LNCaP clone FGC (cell line): ENCODE measurements around the gene ROBO3.

Experiments used
- DNase-seq: peaks from one replicate; pipeline ENCODE4 v3.0.0-alpha.2; 2011; ENCODE audit warnings: low read depth
- H3K4me3 ChIP-seq: 2 replicates; pipeline ENCODE4 v1.5.1; 2011; ENCODE audit warnings: mild to moderate bottlenecking, low read depth, low read length, control low read depth
- CTCF ChIP-seq: IDR thresholded peaks from 2 replicates; pipeline ENCODE4 v1.5.1; 2012; ENCODE audit warnings: mild to moderate bottlenecking; ENCODE audit not compliant: control insufficient read depth, insufficient read depth; ENCODE audit errors: extremely low read depth

Gene ROBO3

GRCh38 chr11:124869856-124870387 is 4.7 kb downstream of the ROBO3 start:
- TF ChIP-seq CTCF = no peak
- no peak for DNase-seq

DNA sequence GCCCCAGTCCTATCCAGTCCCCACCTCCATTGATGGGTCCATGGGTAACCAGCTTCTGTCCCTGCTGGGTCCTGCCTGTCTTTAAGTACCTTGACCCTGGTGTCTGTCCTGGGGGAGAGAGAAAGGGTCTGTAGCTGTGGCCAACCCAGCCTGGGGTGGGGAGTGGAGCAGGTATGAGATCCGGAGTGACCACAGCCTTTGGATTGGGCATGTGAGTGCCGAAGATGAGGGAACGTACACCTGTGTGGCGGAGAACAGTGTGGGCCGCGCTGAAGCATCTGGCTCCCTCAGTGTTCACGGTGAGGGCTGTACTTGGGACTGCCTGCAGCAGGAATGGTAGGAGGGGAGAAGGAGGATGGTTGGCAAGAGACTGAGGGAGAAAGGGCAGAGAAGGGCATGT is 5.2 kb downstream of the ROBO3 start:
- no peak for DNase-seq
- H3K4me3 ChIP-seq = no peak overlapping the region
- no peak for TF ChIP-seq CTCF

More at GRCh38 chr11:124869856-124870387, 4.7 kb downstream of the ROBO3 start:
- no peak overlapping the region for H3K4me3 ChIP-seq

GRCh38 chr11:124872280-124872679 is 7.0 kb downstream of the ROBO3 start:
- TF ChIP-seq CTCF = no peak
- no peak for DNase-seq

GRCh38 chr11:124872741-124873140 is 7.5 kb downstream of the ROBO3 start:
- DNase-seq = no peak
- no peak for TF ChIP-seq CTCF
- no peak overlapping the region for H3K4me3 ChIP-seq

More at GRCh38 chr11:124872280-124872679, 7.0 kb downstream of the ROBO3 start:
- no peak overlapping the region for H3K4me3 ChIP-seq

DNA sequence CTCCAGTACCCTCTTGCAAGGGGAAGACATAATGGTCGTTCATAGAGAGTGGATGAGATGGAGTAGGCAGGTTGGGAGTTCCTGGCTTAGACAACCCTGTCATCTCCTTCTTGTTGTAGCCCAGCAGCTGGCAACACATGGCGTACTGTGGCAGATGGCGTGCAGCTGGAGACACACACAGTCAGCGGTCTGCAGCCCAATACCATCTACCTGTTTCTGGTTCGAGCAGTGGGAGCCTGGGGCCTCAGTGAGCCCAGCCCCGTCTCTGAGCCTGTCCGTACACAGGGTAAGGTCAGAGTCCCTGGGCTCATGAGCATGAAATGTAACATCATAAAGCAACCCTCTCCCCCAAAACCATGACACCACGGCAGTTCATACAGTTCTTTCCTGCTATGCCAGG is 8.7 kb downstream of the ROBO3 start:
- no peak for DNase-seq
- TF ChIP-seq CTCF = no peak
- no peak overlapping the region for H3K4me3 ChIP-seq

DNA sequence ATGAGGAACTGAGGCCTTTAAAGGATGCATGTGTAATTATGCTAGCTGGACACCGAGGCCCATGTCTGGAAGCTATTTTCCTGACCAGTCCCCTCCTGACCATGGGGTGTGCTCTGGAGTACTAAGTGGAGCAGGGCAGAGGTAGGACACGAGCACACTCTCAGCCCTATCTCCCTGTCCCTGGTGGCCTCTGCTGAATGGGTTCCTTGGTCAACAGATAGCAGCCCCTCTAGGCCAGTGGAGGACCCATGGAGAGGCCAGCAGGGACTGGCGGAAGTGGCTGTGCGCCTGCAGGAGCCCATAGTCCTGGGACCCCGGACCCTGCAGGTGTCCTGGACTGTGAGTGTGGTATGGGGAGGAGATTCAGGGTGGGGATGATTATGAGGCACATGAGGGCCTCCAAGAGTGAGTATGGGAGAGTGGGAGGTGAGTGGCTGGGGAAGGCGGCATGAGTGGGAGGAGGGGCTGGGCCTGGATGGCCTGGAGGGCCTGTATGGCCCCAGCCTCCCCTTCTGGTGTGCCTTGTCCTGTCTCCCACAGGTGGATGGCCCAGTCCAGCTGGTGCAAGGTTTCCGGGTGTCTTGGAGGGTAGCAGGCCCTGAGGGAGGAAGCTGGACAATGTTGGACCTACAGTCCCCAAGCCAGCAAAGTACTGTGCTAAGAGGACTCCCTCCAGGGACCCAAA is 9.5 kb downstream of the ROBO3 start:
- H3K4me3 ChIP-seq = no peak overlapping the region
- no peak for TF ChIP-seq CTCF
- no peak for DNase-seq

DNA sequence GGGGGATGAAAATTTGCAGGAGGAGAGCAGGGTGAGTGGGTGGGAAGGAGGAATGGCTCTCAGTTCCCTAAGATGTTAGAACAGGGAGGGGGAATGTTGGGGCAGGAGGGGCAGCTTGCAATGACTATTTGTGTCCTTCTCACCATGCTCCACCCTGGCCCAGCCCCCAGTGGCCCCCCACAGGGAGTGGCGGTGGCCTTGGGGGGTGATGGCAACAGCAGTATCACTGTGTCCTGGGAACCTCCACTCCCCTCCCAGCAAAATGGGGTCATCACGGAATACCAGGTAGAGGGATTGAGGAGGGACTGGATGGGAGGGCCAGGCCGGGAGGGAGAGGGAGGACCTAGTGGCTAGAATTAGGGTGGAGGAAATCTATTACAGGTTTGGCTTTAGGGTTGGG is 10.2 kb downstream of the ROBO3 start:
- DNase-seq = no peak
- TF ChIP-seq CTCF = no peak
- no peak overlapping the region; the same call in 1 of the 2 replicates for H3K4me3 ChIP-seq
